ENCODE results near the gene ANO7. TPM values are rescaled to one million over a fixed set of nuclear protein-coding genes. Genes with fewer than 3 reads are reported as not detected.

The ANO7 gene
- total and polyA plus RNA-seq, 5 donors from 2014 or later = 0.17 TPM; not detected in 4

- Mint-ChIP-seq H3K4me3 (peak overlapping the region in 2 of 4 donors; percentile 19 to 47), H3K9me3 (no peaks in the 10 kb centered on the region), H3K4me1 (peaks cover 6 to 20% (median 14%) of the 10 kb centered on the region in 4 donors), H3K27ac (no peak overlapping the region), H3K27me3 (peaks cover 19% of the 10 kb centered on the region), H3K36me3 (no peaks in the 10 kb centered on the region)
- H3K4me3 ChIP-seq (ENCODE audit: low read depth, low read length) = no peak overlapping the region
- H3K9me3 ChIP-seq (ENCODE audit: control insufficient read depth in 2 of 2, low read length in 2 of 2) = no peaks in the 10 kb centered on the region
- H3K27me3 ChIP-seq (ENCODE audit: control insufficient read depth, insufficient read depth, low read length) = no peaks in the 10 kb centered on the region
- peaks cover 7% of the 10 kb centered on the region for H3K4me1 ChIP-seq (ENCODE audit: control insufficient read depth, insufficient read depth, low read length, poor library complexity, severe bottlenecking)
- DNase-seq (no peak), ATAC-seq (ENCODE audit: low read depth in 2 of 2) (no peak)
- H3K27ac ChIP-seq (ENCODE audit: insufficient read depth, low read length, poor library complexity, severe bottlenecking) = no peak overlapping the region
- no peaks in the 10 kb centered on the region for H3K36me3 ChIP-seq (ENCODE audit: control insufficient read depth, insufficient read depth, low read length)
Measured at GRCh38 chr2:241214209-241214608, 25.7 kb downstream of the ANO7 start.

GRCh38 chr2:241214766-241215165 is 26.3 kb downstream of the ANO7 start:
- H3K27me3 ChIP-seq (ENCODE audit: control insufficient read depth, insufficient read depth, low read length) = no peaks in the 10 kb centered on the region
- H3K36me3 Mint-ChIP-seq = no peaks in the 10 kb centered on the region
- no peaks in the 10 kb centered on the region for H3K9me3 ChIP-seq (ENCODE audit: control insufficient read depth in 2 of 2, low read length in 2 of 2)
- H3K4me3 Mint-ChIP-seq = no peak overlapping the region
- H3K9me3 Mint-ChIP-seq = no peaks in the 10 kb centered on the region
- peaks cover 7% of the 10 kb centered on the region for H3K4me1 ChIP-seq (ENCODE audit: control insufficient read depth, insufficient read depth, low read length, poor library complexity, severe bottlenecking)
- peaks cover 22% of the 10 kb centered on the region for H3K27me3 Mint-ChIP-seq
- H3K36me3 ChIP-seq (ENCODE audit: control insufficient read depth, insufficient read depth, low read length) = no peaks in the 10 kb centered on the region
- no peak overlapping the region for H3K27ac Mint-ChIP-seq
- no peak overlapping the region for H3K4me3 ChIP-seq (ENCODE audit: low read depth, low read length)
- DNase-seq (no peak), ATAC-seq (ENCODE audit: low read depth in 2 of 2) (no peak)
- H3K27ac ChIP-seq (ENCODE audit: insufficient read depth, low read length, poor library complexity, severe bottlenecking) = no peak overlapping the region
- H3K4me1 Mint-ChIP-seq = peaks cover 8 to 22% (median 15%) of the 10 kb centered on the region in 4 donors

- DNase-seq = no peak
- Histone ChIP-seq H3K36me3 (ENCODE audit: control insufficient read depth, insufficient read depth, low read length) (no peaks in the 10 kb centered on the region), H3K27me3 (ENCODE audit: control insufficient read depth, insufficient read depth, low read length) (no peaks in the 10 kb centered on the region), H3K27ac (ENCODE audit: insufficient read depth, low read length, poor library complexity, severe bottlenecking) (no peak overlapping the region), H3K4me1 (ENCODE audit: control insufficient read depth, insufficient read depth, low read length, poor library complexity, severe bottlenecking) (peaks cover 7% of the 10 kb centered on the region), H3K9me3 (ENCODE audit: control insufficient read depth in 2 of 2, low read length in 2 of 2) (no peaks in the 10 kb centered on the region), H3K4me3 (ENCODE audit: low read depth, low read length) (no peak overlapping the region)
- ATAC-seq (ENCODE audit: low read depth in 2 of 2) = no peak
- Mint-ChIP-seq H3K27ac (no peak overlapping the region), H3K4me1 (peaks cover 8 to 22% (median 15%) of the 10 kb centered on the region in 4 donors), H3K9me3 (no peaks in the 10 kb centered on the region), H3K4me3 (peak overlapping the region in 2 of 4 donors; percentile 31 to 69), H3K27me3 (peaks cover 26% of the 10 kb centered on the region), H3K36me3 (no peaks in the 10 kb centered on the region)
Measured at GRCh38 chr2:241215421-241215820, 26.9 kb downstream of the ANO7 start.

- Mint-ChIP-seq H3K36me3 (no peaks in the 10 kb centered on the region), H3K4me1 (peaks cover 8 to 22% (median 15%) of the 10 kb centered on the region in 4 donors), H3K27me3 (peaks cover 26% of the 10 kb centered on the region), H3K27ac (peak overlapping the region in 2 of 3 donors; percentile 40 to 59), H3K4me3 (peak overlapping the region; percentile 63 to 85 (median 82)), H3K9me3 (no peaks in the 10 kb centered on the region)
- no peaks in the 10 kb centered on the region for H3K27me3 ChIP-seq (ENCODE audit: control insufficient read depth, insufficient read depth, low read length)
- no peaks in the 10 kb centered on the region for H3K9me3 ChIP-seq (ENCODE audit: control insufficient read depth in 2 of 2, low read length in 2 of 2)
- no peaks in the 10 kb centered on the region for H3K36me3 ChIP-seq (ENCODE audit: control insufficient read depth, insufficient read depth, low read length)
- H3K4me3 ChIP-seq (ENCODE audit: low read depth, low read length) = no peak overlapping the region
- H3K27ac ChIP-seq (ENCODE audit: insufficient read depth, low read length, poor library complexity, severe bottlenecking) = no peak overlapping the region
- ATAC-seq (ENCODE audit: low read depth in 2 of 2) (no peak), DNase-seq (no peak)
- H3K4me1 ChIP-seq (ENCODE audit: control insufficient read depth, insufficient read depth, low read length, poor library complexity, severe bottlenecking) = peaks cover 7% of the 10 kb centered on the region
Measured at GRCh38 chr2:241216211-241216761, 27.8 kb downstream of the ANO7 start.

GRCh38 chr2:241217320-241218031 is 29.0 kb downstream of the ANO7 start:
- H3K9me3 ChIP-seq (ENCODE audit: control insufficient read depth in 2 of 2, low read length in 2 of 2) = no peaks in the 10 kb centered on the region
- H3K4me1 ChIP-seq (ENCODE audit: control insufficient read depth, insufficient read depth, low read length, poor library complexity, severe bottlenecking) = peaks cover 7% of the 10 kb centered on the region
- H3K4me1 Mint-ChIP-seq = peaks cover 8 to 21% (median 14%) of the 10 kb centered on the region in 4 donors
- peak overlapping the region in 2 of 3 donors; percentile 36 to 71 for H3K27ac Mint-ChIP-seq
- DNase-seq = peak; percentile 15 to 32 (median 30)
- peak overlapping the region; percentile 79 to 92 (median 85) for H3K4me3 Mint-ChIP-seq
- ATAC-seq (ENCODE audit: low read depth in 2 of 2) = peak; percentile 13 to 28
- H3K27me3 Mint-ChIP-seq = peaks cover 26% of the 10 kb centered on the region
- no peaks in the 10 kb centered on the region for H3K36me3 Mint-ChIP-seq
- H3K36me3 ChIP-seq (ENCODE audit: control insufficient read depth, insufficient read depth, low read length) = no peaks in the 10 kb centered on the region
- H3K27me3 ChIP-seq (ENCODE audit: control insufficient read depth, insufficient read depth, low read length) = no peaks in the 10 kb centered on the region
- no peak overlapping the region for H3K27ac ChIP-seq (ENCODE audit: insufficient read depth, low read length, poor library complexity, severe bottlenecking)
- no peaks in the 10 kb centered on the region for H3K9me3 Mint-ChIP-seq
- H3K4me3 ChIP-seq (ENCODE audit: low read depth, low read length) = no peak overlapping the region

- peak; percentile 40 to 58 (median 48) for DNase-seq
- Mint-ChIP-seq H3K36me3 (no peaks in the 10 kb centered on the region), H3K27me3 (peaks cover 26% of the 10 kb centered on the region), H3K9me3 (no peaks in the 10 kb centered on the region), H3K27ac (peak overlapping the region; percentile 13 to 78 (median 23)), H3K4me1 (peaks cover 8 to 25% (median 16%) of the 10 kb centered on the region in 4 donors), H3K4me3 (peak overlapping the region; percentile 79 to 93 (median 90))
- no peak overlapping the region for H3K27ac ChIP-seq (ENCODE audit: insufficient read depth, low read length, poor library complexity, severe bottlenecking)
- H3K4me3 ChIP-seq (ENCODE audit: low read depth, low read length) = peak overlapping the region; percentile 64
- no peaks in the 10 kb centered on the region for H3K9me3 ChIP-seq (ENCODE audit: control insufficient read depth in 2 of 2, low read length in 2 of 2)
- peak; percentile 41 to 42 for ATAC-seq (ENCODE audit: low read depth in 2 of 2)
- H3K36me3 ChIP-seq (ENCODE audit: control insufficient read depth, insufficient read depth, low read length) = no peaks in the 10 kb centered on the region
- H3K27me3 ChIP-seq (ENCODE audit: control insufficient read depth, insufficient read depth, low read length) = no peaks in the 10 kb centered on the region
- H3K4me1 ChIP-seq (ENCODE audit: control insufficient read depth, insufficient read depth, low read length, poor library complexity, severe bottlenecking) = peaks cover 7% of the 10 kb centered on the region
Measured at GRCh38 chr2:241218131-241219029, 29.9 kb downstream of the ANO7 start.

- Histone ChIP-seq H3K9me3 (ENCODE audit: control insufficient read depth in 2 of 2, low read length in 2 of 2) (no peaks in the 10 kb centered on the region), H3K27ac (ENCODE audit: insufficient read depth, low read length, poor library complexity, severe bottlenecking) (no peak overlapping the region), H3K4me1 (ENCODE audit: control insufficient read depth, insufficient read depth, low read length, poor library complexity, severe bottlenecking) (peaks cover 7% of the 10 kb centered on the region), H3K4me3 (ENCODE audit: low read depth, low read length) (peak overlapping the region; percentile 64), H3K27me3 (ENCODE audit: control insufficient read depth, insufficient read depth, low read length) (no peaks in the 10 kb centered on the region), H3K36me3 (ENCODE audit: control insufficient read depth, insufficient read depth, low read length) (no peaks in the 10 kb centered on the region)
- ATAC-seq (ENCODE audit: low read depth in 2 of 2) (no peak), DNase-seq (no peak)
- Mint-ChIP-seq H3K9me3 (no peaks in the 10 kb centered on the region), H3K27ac (peak overlapping the region in 2 of 3 donors; percentile 13 to 28), H3K27me3 (peaks cover 26% of the 10 kb centered on the region), H3K36me3 (no peaks in the 10 kb centered on the region), H3K4me3 (peak overlapping the region; percentile 79 to 93 (median 90)), H3K4me1 (peaks cover 8 to 25% (median 16%) of the 10 kb centered on the region in 4 donors)
Measured at GRCh38 chr2:241219030-241219382, 30.5 kb downstream of the ANO7 start.

Data from CD4-positive, CD25-positive, alpha-beta regulatory T cell (primary cell).